ENCODE results near the gene LY9.

Gene LY9

DNA sequence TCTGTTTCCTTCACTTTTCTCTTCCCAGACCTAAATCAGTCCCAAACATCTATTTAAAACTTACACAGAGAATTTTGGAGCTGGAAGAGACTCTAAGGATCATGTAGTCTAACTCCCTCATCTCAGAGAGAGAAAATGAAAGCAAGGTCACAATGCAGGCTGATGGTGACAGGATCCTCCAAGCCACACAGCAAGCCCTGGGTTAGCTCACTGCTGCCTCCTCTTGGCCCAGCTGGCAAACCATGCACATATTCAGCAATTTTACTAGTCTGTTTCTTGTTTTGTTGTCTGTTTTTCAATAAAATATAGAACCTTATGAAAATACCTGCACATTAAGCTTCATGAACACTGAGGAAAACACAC lies 27.7 kb upstream of the LY9 start:
- H3K27ac ChIP-seq: no peak overlapping the region
- CTCF ChIA-PET: interaction anchor here (0.6 kb wide), 2 partner anchors 35 to 263 kb away, joined by 3 to 6 read pairs; no protein-coding TSS in a partner anchor
- POLR2A ChIA-PET (ENCODE audit: low non-redundant PET): no interaction called here
- TF ChIP-seq, protein P1, sequence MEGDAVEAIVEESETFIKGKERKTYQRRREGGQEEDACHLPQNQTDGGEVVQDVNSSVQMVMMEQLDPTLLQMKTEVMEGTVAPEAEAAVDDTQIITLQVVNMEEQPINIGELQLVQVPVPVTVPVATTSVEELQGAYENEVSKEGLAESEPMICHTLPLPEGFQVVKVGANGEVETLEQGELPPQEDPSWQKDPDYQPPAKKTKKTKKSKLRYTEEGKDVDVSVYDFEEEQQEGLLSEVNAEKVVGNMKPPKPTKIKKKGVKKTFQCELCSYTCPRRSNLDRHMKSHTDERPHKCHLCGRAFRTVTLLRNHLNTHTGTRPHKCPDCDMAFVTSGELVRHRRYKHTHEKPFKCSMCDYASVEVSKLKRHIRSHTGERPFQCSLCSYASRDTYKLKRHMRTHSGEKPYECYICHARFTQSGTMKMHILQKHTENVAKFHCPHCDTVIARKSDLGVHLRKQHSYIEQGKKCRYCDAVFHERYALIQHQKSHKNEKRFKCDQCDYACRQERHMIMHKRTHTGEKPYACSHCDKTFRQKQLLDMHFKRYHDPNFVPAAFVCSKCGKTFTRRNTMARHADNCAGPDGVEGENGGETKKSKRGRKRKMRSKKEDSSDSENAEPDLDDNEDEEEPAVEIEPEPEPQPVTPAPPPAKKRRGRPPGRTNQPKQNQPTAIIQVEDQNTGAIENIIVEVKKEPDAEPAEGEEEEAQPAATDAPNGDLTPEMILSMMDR (conservative IDR thresholded peaks at IDR 0.05; ENCODE audit: low read depth): no peak
- DNase-seq (ENCODE audit: low spot score): no peak

GRCh38 chr1:160772331-160772730 lies 23.6 kb upstream of the LY9 start:
- no peak overlapping the region for H3K27ac ChIP-seq

GRCh38 chr1:160773093-160773492 lies 22.9 kb upstream of the LY9 start:
- TF ChIP-seq, protein P1 (conservative IDR thresholded peaks at IDR 0.05; ENCODE audit: low read depth): no peak
- no peak overlapping the region for H3K27ac ChIP-seq
- CTCF ChIA-PET: interaction anchor here (0.7 kb wide), 1 partner anchor 16 kb away, joined by 5 read pairs; no protein-coding TSS in a partner anchor
- POLR2A ChIA-PET (ENCODE audit: low non-redundant PET): no interaction called here
- no peak for DNase-seq (ENCODE audit: low spot score)

More at GRCh38 chr1:160772331-160772730, 23.6 kb upstream of the LY9 start:
- TF ChIP-seq, protein P1 (conservative IDR thresholded peaks at IDR 0.05; ENCODE audit: low read depth): no peak
- DNase-seq (ENCODE audit: low spot score): no peak
- ChIA-PET CTCF (interaction anchor here (0.7 kb wide), 1 partner anchor 23 kb away, joined by 3 read pairs; no protein-coding TSS in a partner anchor), POLR2A (ENCODE audit: low non-redundant PET) (no interaction called here)

GRCh38 chr1:160774886-160775719 lies 20.9 kb upstream of the LY9 start:
- ChIA-PET POLR2A (ENCODE audit: low non-redundant PET) (no interaction called here), CTCF (interaction anchor here (0.6 kb wide), 1 partner anchor 107 kb away, joined by 3 read pairs; no protein-coding TSS in a partner anchor)
- TF ChIP-seq, protein P1 (conservative IDR thresholded peaks at IDR 0.05; ENCODE audit: low read depth): no peak
- no peak for DNase-seq (ENCODE audit: low spot score)
- no peak overlapping the region for H3K27ac ChIP-seq

GRCh38 chr1:160776178-160776577 lies 19.8 kb upstream of the LY9 start:
- ChIA-PET POLR2A (ENCODE audit: low non-redundant PET) (no interaction called here), CTCF (interaction anchor here (0.6 kb wide), 1 partner anchor 544 kb away, joined by 3 read pairs; no protein-coding TSS in a partner anchor)
- TF ChIP-seq, protein P1 (conservative IDR thresholded peaks at IDR 0.05; ENCODE audit: low read depth): no peak
- DNase-seq (ENCODE audit: low spot score): no peak
- no peak overlapping the region for H3K27ac ChIP-seq

GRCh38 chr1:160777486-160778089 lies 18.4 kb upstream of the LY9 start:
- H3K27ac ChIP-seq: no peak overlapping the region
- ChIA-PET CTCF (interaction anchor here (0.6 kb wide), 1 partner anchor 344 kb away, joined by 4 read pairs; no protein-coding TSS in a partner anchor), POLR2A (ENCODE audit: low non-redundant PET) (no interaction called here)
- TF ChIP-seq, protein P1 (conservative IDR thresholded peaks at IDR 0.05; ENCODE audit: low read depth): peak; percentile 27
- DNase-seq (ENCODE audit: low spot score): no peak
